Activated CD8-positive, alpha-beta memory T cell treated with anti-CD3 and anti-CD28 coated beads, Interleukin-2, amount 50 U/mL, for 1 hour (primary cell): ENCODE data around the gene ZSWIM1.
A peak's percentile ranks its signal among the peaks of the same experiment; 100 is the strongest.

Source experiments
- DNase-seq: peaks from one replicate; pipeline ENCODE4 v3.0.0-alpha.2; 2020; ENCODE audit errors: extremely low read depth

The ZSWIM1 gene

GRCh38 chr20:45909336-45909808 lies 28.3 kb downstream of the ZSWIM1 start:
- DNase-seq, result no peak

GRCh38 chr20:45909817-45910669 lies 29.0 kb downstream of the ZSWIM1 start:
- DNase-seq, result no peak

- peak; percentile 63 for DNase-seq
These were observed 29.9 kb downstream of the ZSWIM1 start for GRCh38 chr20:45910670-45911485.

- no peak for DNase-seq
These were observed 30.7 kb downstream of the ZSWIM1 start, which contains the start of gene PLTP for GRCh38 chr20:45911486-45912343. PLTP (minus strand) TSS chr20:45912155; CDS start chr20:45911452, 703 bp downstream.

GRCh38 chr20:45912344-45912682 lies 31.3 kb downstream of the ZSWIM1 start:
- DNase-seq, result no peak

- DNase-seq, result no peak
These were observed 32.1 kb downstream of the ZSWIM1 start for GRCh38 chr20:45913116-45913515.

GRCh38 chr20:45917790-45918141 lies 36.7 kb downstream of the ZSWIM1 start:
- no peak for DNase-seq

- no peak for DNase-seq
These were observed 37.2 kb downstream of the ZSWIM1 start for GRCh38 chr20:45918182-45918737.

GRCh38 chr20:45918779-45919537 lies 37.9 kb downstream of the ZSWIM1 start:
- DNase-seq, result no peak

GRCh38 chr20:45919542-45920399 lies 38.7 kb downstream of the ZSWIM1 start:
- DNase-seq, result no peak

GRCh38 chr20:45920462-45921336 lies 39.7 kb downstream of the ZSWIM1 start:
- DNase-seq, result no peak

GRCh38 chr20:45921337-45922189 lies 40.5 kb downstream of the ZSWIM1 start:
- no peak for DNase-seq

GRCh38 chr20:45924391-45925261 lies 43.6 kb downstream of the ZSWIM1 start:
- DNase-seq, result no peak

GRCh38 chr20:45925821-45926506 lies 44.9 kb downstream of the ZSWIM1 start:
- DNase-seq, result no peak

- DNase-seq, result no peak
These were observed 45.7 kb downstream of the ZSWIM1 start for GRCh38 chr20:45926731-45927070.
